HCEC 1CT (cell line): ENCODE data around the gene MAP4K3.
A peak's percentile ranks its signal among the peaks of the same experiment; 100 is the strongest.
"Not testable (repeated sequence)": the region's sequence is repeated elsewhere in the genome, so short reads cannot be mapped to it uniquely, and the experiment has no call there.

ENCODE experiments used
- DNase-seq: peaks from one replicate; pipeline ENCODE4 v3.0.0-alpha.2; 2017

The MAP4K3 gene

GRCh38 chr2:39368376-39368775 is 68.7 kb downstream of the MAP4K3 start:
- DNase-seq: no peak

DNA sequence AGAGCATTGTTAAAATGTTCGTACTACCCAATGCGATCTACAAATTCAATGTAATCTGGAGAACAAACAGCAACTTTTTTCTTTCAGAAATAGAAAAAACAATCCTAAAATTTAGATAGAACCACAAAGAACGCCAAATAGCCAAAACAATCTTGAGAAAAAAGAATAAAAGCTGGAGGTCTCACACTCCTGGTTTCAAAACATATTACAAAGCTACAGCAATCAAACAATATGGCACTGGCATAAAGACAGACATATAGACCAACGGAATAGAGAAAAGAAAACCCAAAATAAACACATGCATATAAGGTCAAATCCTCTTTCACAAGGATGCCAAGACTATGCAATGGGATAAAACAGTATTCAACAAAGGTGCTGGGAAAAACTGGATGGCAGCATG is 74.5 kb downstream of the MAP4K3 start:
- DNase-seq: no peak

GRCh38 chr2:39361511-39361910 is 75.6 kb downstream of the MAP4K3 start:
- no peak for DNase-seq

DNA sequence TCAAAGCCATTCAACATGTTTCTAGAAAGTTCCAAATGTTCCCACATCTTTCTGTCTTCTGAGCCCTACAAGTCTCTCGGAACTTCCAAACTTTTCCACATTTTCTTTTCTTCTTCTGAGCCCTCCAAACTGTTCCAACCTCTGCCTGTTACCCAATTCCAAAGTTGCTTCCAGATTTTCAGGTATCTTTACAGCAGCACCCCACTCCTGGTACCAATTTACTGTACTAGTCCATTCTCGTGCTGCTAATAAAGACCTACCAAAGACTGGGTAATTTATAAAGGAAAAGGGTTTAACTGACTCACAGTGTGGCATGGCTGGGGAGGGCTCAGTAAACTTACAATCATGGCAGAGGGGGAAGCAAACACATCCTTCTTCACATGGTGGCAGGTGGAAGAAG is 76.7 kb downstream of the MAP4K3 start:
- not testable (repeated sequence) for DNase-seq

GRCh38 chr2:39359453-39360038 is 77.5 kb downstream of the MAP4K3 start:
- no peak for DNase-seq

DNA sequence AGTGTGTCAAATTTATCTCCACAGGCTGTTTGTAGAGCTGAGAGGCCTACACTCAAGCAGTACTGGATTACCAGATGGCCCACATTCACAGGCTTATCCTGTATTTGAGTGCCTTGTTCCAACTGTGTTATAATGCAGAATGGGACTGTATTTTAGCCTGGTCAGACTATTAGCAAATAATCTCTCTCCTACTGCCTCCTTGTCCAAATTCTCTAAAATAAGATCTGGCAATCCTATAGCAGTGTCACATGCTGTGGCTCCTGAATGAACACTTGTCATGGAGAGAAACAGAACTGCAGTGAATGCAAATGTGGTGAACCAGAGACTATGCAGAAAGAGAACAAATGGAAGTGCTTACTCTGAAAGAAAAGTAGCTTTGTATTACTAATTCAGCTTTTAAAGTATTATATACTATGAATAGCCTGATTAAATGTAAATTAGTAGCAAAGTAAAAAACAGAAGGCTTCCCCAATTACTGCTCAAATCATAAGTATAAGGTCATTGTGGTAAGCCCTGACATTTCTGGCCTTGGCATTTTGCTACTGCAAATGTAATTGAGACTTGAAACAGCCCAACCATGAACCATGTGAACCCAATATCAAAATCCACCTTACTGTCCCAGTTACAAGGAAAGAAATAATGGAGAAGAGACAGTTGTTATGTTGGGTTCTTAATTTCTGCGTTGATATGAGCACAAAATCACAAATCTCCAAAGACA is 80.0 kb downstream of the MAP4K3 start:
- no peak for DNase-seq

- DNase-seq: no peak
Measured at GRCh38 chr2:39350658-39351057, 86.4 kb downstream of the MAP4K3 start.

- no peak for DNase-seq
Measured at GRCh38 chr2:39338502-39338901, 98.6 kb downstream of the MAP4K3 start.

GRCh38 chr2:39335930-39336329 is 101.2 kb downstream of the MAP4K3 start:
- DNase-seq: no peak

DNA sequence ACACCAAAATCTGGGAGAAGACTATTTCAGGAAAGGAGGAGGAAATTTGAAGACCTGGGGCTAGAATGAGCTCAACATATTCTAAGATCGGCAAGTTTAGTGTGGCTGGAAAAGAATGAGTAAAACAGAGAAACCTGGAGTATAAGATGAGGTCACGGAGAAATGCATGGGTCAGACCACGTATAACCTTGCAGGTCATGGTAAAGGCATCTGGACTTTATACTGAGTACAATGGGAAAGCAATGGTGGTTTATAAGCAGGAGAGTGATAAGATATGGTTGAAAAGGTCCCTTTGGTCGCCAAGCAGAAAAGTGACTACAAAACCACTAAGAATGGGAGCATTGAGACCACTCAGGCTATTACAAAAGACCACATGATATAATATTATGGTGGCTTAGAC is 102.1 kb downstream of the MAP4K3 start:
- no peak for DNase-seq

DNA sequence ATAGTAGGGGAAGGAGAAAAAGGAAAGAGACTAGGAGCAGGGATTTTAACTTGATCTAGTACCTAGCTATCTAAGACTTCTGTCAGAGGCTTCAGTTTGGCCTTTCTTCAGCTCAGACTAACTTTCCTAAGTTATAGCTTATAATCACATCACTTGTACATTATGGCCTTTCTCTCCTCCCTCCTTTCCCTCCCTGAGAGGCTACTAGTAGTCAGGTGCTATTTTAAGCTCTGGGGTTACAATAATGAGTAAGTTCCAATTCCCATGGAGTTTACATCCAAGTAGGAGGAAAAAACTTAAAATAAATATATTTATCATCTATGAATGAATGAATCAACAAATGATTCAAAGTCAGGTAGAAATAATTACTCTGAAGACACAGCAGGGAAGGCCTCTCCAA is 102.6 kb downstream of the MAP4K3 start:
- no peak for DNase-seq

DNA sequence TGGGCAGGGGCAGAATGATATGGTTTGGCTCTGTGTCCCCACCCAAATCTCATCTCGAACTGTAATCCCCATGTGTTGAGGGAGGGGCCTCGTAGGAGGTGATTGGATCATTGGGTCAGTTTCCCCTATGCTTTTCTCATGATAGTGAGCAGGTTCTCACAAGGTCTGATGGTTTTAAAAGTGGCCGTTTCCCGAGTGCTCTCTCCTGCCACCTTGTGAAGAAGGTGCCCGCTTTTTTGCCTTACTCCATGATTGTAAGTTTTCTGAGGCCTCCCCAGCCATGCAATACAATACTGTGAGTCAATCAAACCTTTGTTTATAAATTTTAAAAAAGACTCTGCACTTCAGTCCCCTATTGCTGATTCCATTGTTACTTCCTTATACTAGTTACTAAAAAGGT is 110.4 kb downstream of the MAP4K3 start:
- no peak for DNase-seq

- peak; percentile 63 for DNase-seq
Measured at GRCh38 chr2:39325966-39326365, 111.1 kb downstream of the MAP4K3 start.

GRCh38 chr2:39321056-39322035 is 115.7 kb downstream of the MAP4K3 start:
- DNase-seq: not testable (repeated sequence)

GRCh38 chr2:39320162-39320561 is 116.9 kb downstream of the MAP4K3 start:
- no peak for DNase-seq

- peak; percentile 87 for DNase-seq
Measured at GRCh38 chr2:39313575-39313974, 123.5 kb downstream of the MAP4K3 start.

DNA sequence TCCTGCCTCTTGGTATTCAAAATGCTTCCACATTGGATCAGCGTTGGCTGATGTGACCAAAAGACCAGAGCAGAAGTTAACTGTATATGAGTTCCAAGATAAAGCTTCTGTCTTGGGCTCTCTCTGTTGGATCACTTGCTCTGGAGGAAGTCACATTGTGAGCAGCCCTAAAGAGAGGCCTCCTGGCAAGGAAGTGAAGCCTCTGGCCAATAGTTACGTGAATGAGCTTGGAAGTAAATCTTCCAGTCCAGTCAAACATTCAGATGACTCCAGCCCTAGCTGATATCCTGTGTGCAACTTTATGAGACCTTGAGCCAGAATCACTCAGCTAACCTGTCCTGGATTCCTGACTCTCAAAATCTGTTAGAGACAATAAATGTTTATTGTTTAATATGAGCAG is 125.6 kb downstream of the MAP4K3 start:
- DNase-seq: no peak

DNA sequence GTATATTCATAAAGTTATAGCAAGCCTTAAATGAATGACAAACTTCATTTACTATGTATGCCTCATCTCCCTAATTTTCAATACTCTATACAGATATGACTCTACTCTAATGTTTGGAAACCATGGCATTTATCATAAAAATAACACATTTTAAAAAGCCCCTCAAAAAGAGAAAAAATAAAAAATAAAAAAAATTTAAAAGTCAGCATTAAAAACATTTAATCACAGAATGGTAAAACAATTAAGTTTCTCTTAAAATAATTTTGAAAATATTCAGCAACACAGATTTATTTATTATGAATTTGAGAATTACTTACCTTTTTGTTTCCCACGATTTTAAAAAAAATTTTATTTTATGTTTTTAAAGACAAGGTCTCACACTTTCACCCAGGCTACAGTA is 128.3 kb downstream of the MAP4K3 start:
- DNase-seq: no peak

DNA sequence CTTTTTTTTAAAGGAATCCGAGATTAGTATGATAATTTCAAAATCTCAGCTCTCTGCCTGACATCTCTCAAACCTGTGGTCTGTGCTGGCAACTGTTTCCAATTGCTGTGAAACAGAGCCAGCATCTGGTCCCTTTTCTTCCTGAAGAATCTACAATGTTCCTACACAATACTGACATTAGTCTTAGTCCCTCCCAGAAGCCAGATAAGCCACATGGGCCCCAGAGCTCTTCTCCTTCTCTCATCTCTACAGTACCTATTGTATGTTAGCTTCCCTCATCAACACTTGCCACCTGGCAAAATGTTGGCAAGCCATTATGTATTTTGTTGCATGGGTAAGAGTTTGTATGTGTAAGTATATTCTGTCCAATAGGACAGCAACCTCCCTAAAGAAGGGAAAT is 130.5 kb downstream of the MAP4K3 start:
- no peak for DNase-seq

DNA sequence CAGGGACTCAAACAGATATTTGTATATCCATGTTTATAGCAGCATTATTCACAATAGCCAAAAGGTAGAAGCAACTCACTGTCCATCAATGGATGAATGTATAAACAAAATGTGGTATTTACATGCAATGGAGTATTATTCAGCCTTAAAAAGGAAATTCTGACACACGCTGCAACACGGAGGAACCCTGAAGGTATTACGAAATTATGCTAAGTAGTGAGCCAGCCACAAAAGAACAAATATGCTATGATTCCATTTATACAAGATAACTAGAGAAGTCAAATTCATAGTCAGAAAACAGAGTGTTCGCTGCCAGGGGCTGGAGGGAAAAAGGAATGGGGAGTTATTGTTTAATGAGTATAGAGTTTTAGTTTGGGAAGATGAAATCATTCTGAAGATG is 132.4 kb downstream of the MAP4K3 start:
- no peak for DNase-seq

GRCh38 chr2:39304200-39304599 is 132.9 kb downstream of the MAP4K3 start:
- DNase-seq: no peak

DNA sequence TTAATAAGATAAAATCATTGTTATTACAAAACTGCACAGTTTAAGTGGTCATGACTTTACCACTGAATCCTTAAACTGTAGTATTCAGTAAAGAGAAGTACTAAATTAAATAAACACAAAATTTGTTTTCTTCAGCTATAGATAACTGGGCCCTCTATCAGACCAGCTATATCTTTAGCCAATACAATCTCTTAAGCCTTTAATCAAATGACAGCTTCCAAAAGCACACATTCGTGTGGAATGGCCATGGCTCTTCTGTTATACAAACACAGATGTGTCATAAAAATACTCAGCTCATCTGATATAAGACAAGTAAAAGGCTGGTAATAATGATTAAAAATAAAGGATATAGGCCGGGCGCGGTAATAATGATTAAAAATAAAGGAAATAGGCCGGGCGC is 135.7 kb downstream of the MAP4K3 start:
- no peak for DNase-seq

GRCh38 chr2:39300044-39300978 is 136.8 kb downstream of the MAP4K3 start:
- no peak for DNase-seq
